K562 (cell line): ENCODE results near the gene MTA1. TPM values are rescaled to one million over a fixed set of nuclear protein-coding genes. Genes with fewer than 3 reads are reported as not detected.

Experiments used
- ATAC-seq: fragments of 200-7000 bp; cut with Tn5 transposase; 3 replicates; pipeline ENCODE4 v1.9.1; 2020; ENCODE audit warnings: moderate library complexity
- BruUV-seq: library from RNA; stranded (reverse); fragments of 400-500 nt; replicated peaks from 2 replicates; lab custom pipeline; 2021; lab: Mats Ljungman, UMichigan
- CTCF ChIA-PET: fragments of 300-600 bp; formaldehyde crosslinking; extraction: SDS; loops from one replicate; lab custom pipeline; 2021; ENCODE audit warnings: low intra/inter-chr PET ratio; lab: Yijun Ruan, JAX
- POLR2A ChIA-PET: fragments of 300-600, 350-650 bp; sonication (Branson Sonifier 250); formaldehyde crosslinking; extraction: SDS; loops from one replicate; lab custom pipeline; 2021; ENCODE audit warnings: antibody characterized with exemption, inconsistent platforms; lab: Yijun Ruan, JAX
- DNase-seq, 4 experiments: peaks; one replicate each; pipeline versions ENCODE4 v3.0.0 to v3.0.0-alpha.2; 2011 to 2018; ENCODE audit warnings: low spot score in 3 of 4, mixed read lengths in 3 of 4; ENCODE audit errors: extremely low read depth in 1 of 4
- FAIRE-seq: peaks from 2 replicates; lab custom pipeline; 2011; peaks lifted over from hg19 to GRCh38; lab: Jason Lieb, UNC
- H2AFZ ChIP-seq: 2 replicates; pipeline ENCODE4 v1.6.0; 2011; ENCODE audit warnings: low read depth, low read length, control low read depth, inconsistent platforms
- H3K27ac ChIP-seq: fragments of 200-600 bp; 3 replicates; pipeline ENCODE4 v1.8.0; 2011; ENCODE audit warnings: low read depth, mild to moderate bottlenecking, control low read depth, inconsistent platforms, low read length, moderate library complexity, mixed read lengths; ENCODE audit errors: extremely low read depth
- H3K27me3 ChIP-seq, 2 experiments: fragments of 300-600 bp in 1 of 2; 2 replicates in 1 of 2; 3 replicates in 1 of 2; pipeline versions ENCODE4 v1.6.0 to v1.8.0; 2011; ENCODE audit warnings: inconsistent platforms in 2 of 2, low read length in 2 of 2, mild to moderate bottlenecking in 1 of 2, mixed read lengths in 1 of 2, moderate library complexity in 1 of 2; ENCODE audit not compliant: control insufficient read depth in 2 of 2, insufficient read depth in 2 of 2
- H3K36me3 ChIP-seq: fragments of 300-600 bp; 3 replicates; pipeline ENCODE4 v1.8.0; 2011; ENCODE audit warnings: mild to moderate bottlenecking, low read length, inconsistent platforms; ENCODE audit not compliant: control insufficient read depth, insufficient read depth
- H3K4me1 ChIP-seq, 2 experiments: fragments of 200-600 bp in 1 of 2; replicated peaks in 1 of 2; 2 replicates in 1 of 2; 3 replicates in 1 of 2; pipeline versions ENCODE4 v1.5.1 to v1.8.0; 2011; ENCODE audit warnings: inconsistent platforms in 2 of 2, low read length in 2 of 2, mild to moderate bottlenecking in 1 of 2, mixed read lengths in 1 of 2, moderate library complexity in 1 of 2; ENCODE audit not compliant: control insufficient read depth in 2 of 2, insufficient read depth in 2 of 2
- H3K4me2 ChIP-seq: 2 replicates; pipeline ENCODE4 v1.6.1; 2011; ENCODE audit warnings: low read length, control low read depth, inconsistent platforms, mixed read lengths; ENCODE audit not compliant: insufficient read depth
- H3K4me3 ChIP-seq: fragments of 200-600 bp; sonication (generic), shearing (Covaris generic); 2 replicates; pipeline ENCODE4 v1.5.1; 2016; ENCODE audit warnings: control low read depth, inconsistent platforms
- H3K79me2 ChIP-seq: fragments of 200-600 bp; 3 replicates; pipeline ENCODE4 v1.8.0; 2011; ENCODE audit warnings: low read length, inconsistent platforms; ENCODE audit not compliant: control insufficient read depth, insufficient read depth
- H3K9ac ChIP-seq, 2 experiments: 2 replicates each; pipeline versions ENCODE4 v1.6.0 to v1.6.1; 2011; ENCODE audit warnings: low read depth in 2 of 2, low read length in 2 of 2, control low read depth in 1 of 2, inconsistent platforms in 1 of 2, mild to moderate bottlenecking in 1 of 2, mixed read lengths in 1 of 2; ENCODE audit not compliant: insufficient read depth in 1 of 2
- H3K9me1 ChIP-seq: one replicate; pipeline ENCODE4 v1.6.0; 2011; ENCODE audit warnings: inconsistent platforms, mild to moderate bottlenecking, low read length, moderate library complexity; ENCODE audit not compliant: control insufficient read depth, insufficient read depth
- H3K9me3 ChIP-seq: replicated peaks from 2 replicates; pipeline ENCODE4 v1.5.1; 2011; ENCODE audit warnings: low read depth, low read length, inconsistent platforms; ENCODE audit not compliant: control insufficient read depth, insufficient read depth
- H4K20me1 ChIP-seq: replicated peaks from 2 replicates; pipeline ENCODE4 v1.6.1; 2011; ENCODE audit warnings: low read length, inconsistent platforms, mixed read lengths; ENCODE audit not compliant: control insufficient read depth, insufficient read depth
- CTBP1 ChIP-seq: fragments of 450-650 bp; IDR thresholded peaks from 2 replicates; pipeline ENCODE4 v1.6.1; 2016; ENCODE audit warnings: borderline replicate concordance
- ELF4 ChIP-seq: fragments of 450-650 bp; formaldehyde crosslinking; IDR thresholded peaks from 2 replicates; pipeline ENCODE4 v1.4.0; 2022; ENCODE audit warnings: missing genetic modification characterization
- HNRNPLL ChIP-seq: fragments of 200-400 bp; formaldehyde crosslinking; IDR thresholded peaks from 2 replicates; pipeline ENCODE4 v1.6.1; 2017; ENCODE audit warnings: low read length, low read depth, mild to moderate bottlenecking; ENCODE audit not compliant: poor library complexity, severe bottlenecking
- MTA2 ChIP-seq: fragments of 450-650 bp; IDR thresholded peaks from 2 replicates; pipeline ENCODE4 v1.6.1; 2016; ENCODE audit warnings: low read depth
- NFIX ChIP-seq: fragments of 250-450 bp; sonication (Bioruptor Pico); IDR thresholded peaks from 2 replicates; pipeline ENCODE4 v1.4.0; 2020; ENCODE audit warnings: low read depth, mild to moderate bottlenecking, moderate library complexity
- POLR2B ChIP-seq: fragments of 450-650 bp; IDR thresholded peaks from 2 replicates; pipeline ENCODE4 v1.6.1; 2018; ENCODE audit warnings: low read depth; ENCODE audit not compliant: partially characterized antibody
- USF1 ChIP-seq: sonication (generic); formaldehyde crosslinking; IDR thresholded peaks from 2 replicates; pipeline ENCODE4 v1.9.0; 2022; ENCODE audit warnings: mild to moderate bottlenecking, missing genetic modification reagents
- ZNF354B ChIP-seq: fragments of 250-450 bp; sonication (Bioruptor Pico); IDR thresholded peaks from 2 replicates; pipeline ENCODE4 v1.4.0; 2020
- ZNF609 ChIP-seq: sonication (generic); formaldehyde crosslinking; IDR thresholded peaks from 2 replicates; pipeline ENCODE4 v1.8.1; 2023; ENCODE audit warnings: missing genetic modification reagents, mild to moderate bottlenecking, borderline replicate concordance
- ZNF75A ChIP-seq: fragments of 450-650 bp; formaldehyde crosslinking; IDR thresholded peaks from 2 replicates; pipeline ENCODE4 v1.4.0; 2020; ENCODE audit warnings: mild to moderate bottlenecking
- WGBS: fragments of 100-300 bp; shearing (Covaris generic); methylation state at CpG from one replicate; pipeline ENCODE4 v1.1.6; 2016; ENCODE audit warnings: low coverage, mixed read lengths; ENCODE audit not compliant: insufficient coverage; ENCODE audit errors: missing lambda C conversion rate; 5-methylcytosine and 5-hydroxymethylcytosine counted together
- in situ Hi-C: fragments of 300-500 bp; cut with MboI; formaldehyde crosslinking; loops from 4 replicates; pipeline ENCODE4 v1.15.0; 2018; ENCODE audit warnings: inconsistent platforms, mixed read lengths
- intact Hi-C: fragments of 100-400 bp; cut with micrococcal nuclease; formaldehyde crosslinking; loops from 2 replicates; pipeline ENCODE4 v1.14.2; 2022
- polyA plus RNA-seq, 8 experiments: library from polyadenylated mRNA; depleted of rRNA in 4 of 8; stranded (reverse) in 5 of 8; unstranded in 3 of 8; fragments of >200 nt; fragmentation: Nextera tagmentation in 2 of 8; fragmentation: Illumina TruSeq in 1 of 8; extraction: Ambion mirVana in 2 of 8; extraction: Trizol in 1 of 8; gene quantifications; 2 replicates each; pipeline versions ENCODE4 v1.2.1 to v1.2.3, GENCODE V29; 2011 to 2014; ENCODE audit warnings: inconsistent platforms in 1 of 8, missing spikeins in 1 of 8
- total RNA-seq, 7 experiments: library from RNA; depleted of rRNA in 6 of 7; stranded (reverse); fragments of >200 nt in 6 of 7; fragmentation: Illumina TruSeq in 2 of 7; extraction: Trizol in 2 of 7; gene quantifications; 2 replicates each; pipeline versions ENCODE4 v1.2.1 to v1.2.3, GENCODE V29; 2011 to 2021; ENCODE audit warnings: low replicate concordance in 1 of 7

Gene MTA1
- total and polyA plus RNA-seq, 9 of the 15 experiments (the other 6 are each of a cell fraction or from before 2014, with no cell fraction given), result 0.13 to 118 (median 32.3) TPM

GRCh38 chr14:105417690-105418121 is 1.9 kb upstream of the MTA1 start:
- POLR2A ChIA-PET, result interaction anchor here (1.1 kb wide), 1 partner anchor 9 kb away, joined by 3 read pairs; no protein-coding TSS in a partner anchor
- no peak overlapping the region for H3K27ac ChIP-seq
- H3K4me2 ChIP-seq, result no peak overlapping the region
- intact Hi-C loops (no loop called here), in situ Hi-C loops (no loop called here)
- DNase-seq (no peak), ATAC-seq (no peak), FAIRE-seq (no peak)
- CTCF ChIA-PET, result no interaction called here
- H2AFZ ChIP-seq, result no peak overlapping the region
- peaks cover 11 to 52% of the 10 kb centered on the region in 2 experiments; a peak in 4 of 5 replicates for H3K4me1 ChIP-seq
- no peak for TF ChIP-seq NFIX (CRISPR knock-in tag)
- no peak for TF ChIP-seq MTA2
- no peak for TF ChIP-seq ZNF75A (CRISPR knock-in tag)
- no peak for TF ChIP-seq ZNF609
- no peak for TF ChIP-seq CTBP1
- no peak for TF ChIP-seq ELF4 (CRISPR knock-in tag)
- no peak for TF ChIP-seq ZNF354B (CRISPR knock-in tag)
- no peak for TF ChIP-seq USF1 (CRISPR knock-in tag)
- no peak for TF ChIP-seq HNRNPLL
- no peak for TF ChIP-seq POLR2B
- WGBS, result 43% methylated on average over 2 of the region's 3 CpGs
- no peaks in the 10 kb centered on the region for H4K20me1 ChIP-seq
- peaks cover 16% of the 10 kb centered on the region; the same call in 2 of the 3 replicates for H3K36me3 ChIP-seq
- peak overlapping the region in 1 of 2 experiments; percentile 64; a peak in 2 of 4 replicates for H3K9ac ChIP-seq
- H3K79me2 ChIP-seq, result peaks cover 31% of the 10 kb centered on the region
- no peaks in the 10 kb centered on the region for H3K27me3 ChIP-seq
- H3K9me1 ChIP-seq, result peaks cover 4% of the 10 kb centered on the region
- no TSS peak for BruUV-seq
- no peak overlapping the region for H3K4me3 ChIP-seq
- no peaks in the 10 kb centered on the region for H3K9me3 ChIP-seq
